Measurements from ENCODE around the gene USP20.

USP20 gene

DNA sequence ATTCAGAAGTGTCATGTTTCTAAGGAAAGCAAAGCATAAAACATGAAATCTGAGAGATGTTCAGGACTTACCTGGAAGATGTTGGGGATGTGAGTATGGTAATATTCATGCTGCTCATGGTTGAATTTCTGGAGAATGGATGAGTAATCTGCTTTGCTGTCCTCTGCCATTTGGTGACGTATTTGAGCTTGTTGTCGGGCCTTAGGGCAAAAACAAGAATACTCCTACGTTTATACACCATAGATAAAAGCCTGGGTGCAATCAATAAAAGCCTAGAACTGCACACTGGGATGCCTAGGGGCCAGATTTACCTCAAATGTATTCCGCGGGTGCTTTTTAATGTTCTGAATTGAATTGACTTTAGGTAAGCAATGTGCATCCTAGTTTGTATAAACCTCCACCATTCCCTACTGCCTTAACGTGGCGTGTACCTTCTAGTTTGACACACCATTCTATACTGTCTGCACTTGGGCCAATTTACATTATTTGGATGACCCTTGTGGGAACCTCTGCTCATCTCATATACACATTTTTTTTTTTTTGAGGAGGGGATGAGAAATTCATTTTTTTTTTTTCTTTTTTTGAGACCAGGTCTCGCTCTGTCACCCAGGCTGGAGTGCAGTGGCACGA lies 94.4 kb downstream of the USP20 start:
- no peak for DNase-seq

DNA sequence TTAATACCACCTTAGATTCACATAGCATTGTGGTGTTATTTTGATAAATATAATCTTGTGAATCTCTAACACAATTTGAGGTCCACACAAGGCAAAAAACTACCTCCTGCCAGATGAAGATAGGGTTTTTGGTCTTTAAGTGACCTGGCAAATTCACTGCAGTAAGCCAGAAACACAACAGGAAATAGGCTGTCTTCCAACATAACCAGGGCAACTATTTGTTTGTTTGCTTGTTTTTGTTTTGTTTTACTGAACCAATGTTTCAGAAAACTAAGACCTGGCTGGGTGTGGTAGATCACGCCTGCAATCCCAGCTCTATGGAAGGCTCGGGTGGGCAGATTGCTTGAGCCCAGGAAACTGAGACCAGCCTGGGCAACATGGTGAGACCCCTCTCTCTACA lies 95.5 kb downstream of the USP20 start:
- no peak for DNase-seq
